GM20000 (cell line): ENCODE measurements around the gene FRMD4A.
A peak's percentile ranks its signal among the peaks of the same experiment; 100 is the strongest.
"Not testable (repeated sequence)": the region's sequence is repeated elsewhere in the genome, so short reads cannot be mapped to it uniquely, and the experiment has no call there.

ENCODE experiments used
- DNase-seq: peaks from one replicate; pipeline ENCODE4 v3.0.0; 2012; ENCODE audit warnings: low spot score
- CTCF ChIP-seq: IDR thresholded peaks from 2 replicates; pipeline ENCODE4 v1.5.1; 2012; ENCODE audit warnings: mild to moderate bottlenecking, control low read depth; ENCODE audit errors: extremely low read depth, missing control alignments

Gene FRMD4A

GRCh38 chr10:13787015-13787421 is 543.7 kb downstream of the FRMD4A start:
- DNase-seq, result peak; percentile 68
- TF ChIP-seq CTCF, result no peak

GRCh38 chr10:13784067-13784466 is 546.7 kb downstream of the FRMD4A start:
- TF ChIP-seq CTCF, result no peak
- DNase-seq, result peak; percentile 45

- no peak for DNase-seq
- no peak for TF ChIP-seq CTCF
Observed at GRCh38 chr10:13779748-13780147, 551.0 kb downstream of the FRMD4A start.

- not testable (repeated sequence) for DNase-seq
Observed at GRCh38 chr10:13778693-13778960, 552.1 kb downstream of the FRMD4A start.

- TF ChIP-seq CTCF, result no peak
- peak; percentile 37 for DNase-seq
Observed at GRCh38 chr10:13776861-13777311, 553.8 kb downstream of the FRMD4A start.

- DNase-seq, result no peak
- no peak for TF ChIP-seq CTCF
Observed at GRCh38 chr10:13775786-13776775, 554.6 kb downstream of the FRMD4A start.

GRCh38 chr10:13774303-13774893 is 556.3 kb downstream of the FRMD4A start:
- DNase-seq, result no peak
- TF ChIP-seq CTCF, result no peak
